ENCODE measurements around the gene AK5. TPM values are rescaled to one million over a fixed set of nuclear protein-coding genes. Genes with fewer than 3 reads are reported as not detected.
"Not testable (repeated sequence)": the region's sequence is repeated elsewhere in the genome, so short reads cannot be mapped to it uniquely, and the experiment has no call there.

AK5 gene
- polyA plus RNA-seq, 3 donors: 0.34 to 0.72 (median 0.48) TPM

DNA sequence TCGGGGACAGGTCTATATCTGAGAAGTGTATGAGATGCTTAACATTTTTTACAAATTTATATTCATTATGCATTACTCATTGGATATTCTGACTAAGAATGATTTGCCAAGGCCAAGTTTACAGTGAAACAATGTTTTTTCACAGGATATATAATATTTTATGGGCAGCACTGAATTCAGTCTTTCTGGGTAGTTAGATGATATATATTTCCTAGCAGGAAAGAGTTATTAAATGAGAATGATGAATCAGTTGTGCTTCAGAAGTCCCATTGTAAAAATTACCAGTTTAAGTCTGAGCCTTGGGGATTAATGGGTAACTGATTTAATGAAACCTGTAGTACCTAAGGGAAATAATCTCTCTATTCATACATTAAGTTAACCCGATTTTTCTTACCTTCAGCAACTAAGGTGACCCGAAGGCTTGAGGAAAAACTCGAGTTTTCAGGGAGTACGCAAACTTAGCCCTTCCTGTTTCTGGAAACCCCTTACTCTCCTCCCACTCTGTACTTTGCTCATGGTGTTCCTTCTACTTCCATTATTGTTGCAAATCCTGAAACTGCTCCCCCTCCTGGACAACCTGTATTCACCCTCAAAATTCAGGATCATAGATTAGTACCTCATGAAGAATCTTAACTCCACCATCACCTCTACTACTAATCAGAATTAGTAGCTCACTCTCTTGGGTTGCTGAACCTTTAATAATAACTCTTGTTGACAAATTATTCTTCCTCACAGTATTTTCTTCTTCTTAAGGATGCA, 135.1 kb downstream of the AK5 start:
- H3K36me3 Mint-ChIP-seq: peaks cover 11% of the 10 kb centered on the region in 2 donors
- Histone ChIP-seq H4K20me1 (ENCODE audit: insufficient read depth, low read length) (no peaks in the 10 kb centered on the region), H3K4me1 (ENCODE audit: control insufficient read depth in 1 of 2, insufficient read depth in 2 of 2, low read length in 2 of 2) (peaks cover 55 to 71% of the 10 kb centered on the region in 2 donors), H3K27me3 (ENCODE audit: control insufficient read depth in 2 of 2, insufficient read depth in 2 of 2, low read length in 2 of 2) (no peaks in the 10 kb centered on the region), H3K9ac (ENCODE audit: insufficient read depth, low read length, poor library complexity, severe bottlenecking) (no peak overlapping the region), H2AFZ (ENCODE audit: insufficient read depth, low read depth, low read length, poor library complexity, severe bottlenecking) (no peak overlapping the region), H3K36me3 (replicated peaks in 1 of 2; ENCODE audit: control insufficient read depth in 1 of 2, insufficient read depth in 2 of 2, low read length in 2 of 2) (no peaks in the 10 kb centered on the region), H3K79me2 (ENCODE audit: insufficient read depth, low read length) (peaks cover 3% of the 10 kb centered on the region), H3K9me3 (replicated peaks in 1 of 2; ENCODE audit: control insufficient read depth in 1 of 2, insufficient read depth in 1 of 2, low read length in 2 of 2) (peaks cover 4 to 5% of the 10 kb centered on the region in 2 donors), H3K27ac (ENCODE audit: low read depth in 1 of 2, low read length in 2 of 2) (peak overlapping the region in 1 of 2 donors; percentile 12), H3K4me3 (replicated peaks in 1 of 3; ENCODE audit: low read depth in 2 of 3, low read length in 3 of 3) (no peak overlapping the region), H3K4me2 (replicated peaks; ENCODE audit: extremely low read depth, low read length, poor library complexity, severe bottlenecking) (no peak overlapping the region)
- WGBS (ENCODE audit: insufficient coverage): 100% methylated on average over 3 of the region's 5 CpGs
- H3K27me3 Mint-ChIP-seq (ENCODE audit: low read depth in 3 of 3): peaks cover 4 to 9% (median 4%) of the 10 kb centered on the region in 3 donors
- no peak for DNase-seq
- TF ChIP-seq, protein P1, sequence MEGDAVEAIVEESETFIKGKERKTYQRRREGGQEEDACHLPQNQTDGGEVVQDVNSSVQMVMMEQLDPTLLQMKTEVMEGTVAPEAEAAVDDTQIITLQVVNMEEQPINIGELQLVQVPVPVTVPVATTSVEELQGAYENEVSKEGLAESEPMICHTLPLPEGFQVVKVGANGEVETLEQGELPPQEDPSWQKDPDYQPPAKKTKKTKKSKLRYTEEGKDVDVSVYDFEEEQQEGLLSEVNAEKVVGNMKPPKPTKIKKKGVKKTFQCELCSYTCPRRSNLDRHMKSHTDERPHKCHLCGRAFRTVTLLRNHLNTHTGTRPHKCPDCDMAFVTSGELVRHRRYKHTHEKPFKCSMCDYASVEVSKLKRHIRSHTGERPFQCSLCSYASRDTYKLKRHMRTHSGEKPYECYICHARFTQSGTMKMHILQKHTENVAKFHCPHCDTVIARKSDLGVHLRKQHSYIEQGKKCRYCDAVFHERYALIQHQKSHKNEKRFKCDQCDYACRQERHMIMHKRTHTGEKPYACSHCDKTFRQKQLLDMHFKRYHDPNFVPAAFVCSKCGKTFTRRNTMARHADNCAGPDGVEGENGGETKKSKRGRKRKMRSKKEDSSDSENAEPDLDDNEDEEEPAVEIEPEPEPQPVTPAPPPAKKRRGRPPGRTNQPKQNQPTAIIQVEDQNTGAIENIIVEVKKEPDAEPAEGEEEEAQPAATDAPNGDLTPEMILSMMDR (IDR thresholded peaks at IDR 0.05): peak; percentile 12
- peak overlapping the region in 1 of 7 donors; percentile 14 for H3K27ac Mint-ChIP-seq
- H3K4me1 Mint-ChIP-seq: peaks cover 78% of the 10 kb centered on the region
- H3K4me3 Mint-ChIP-seq: no peak overlapping the region
- H3K9me3 Mint-ChIP-seq: peaks cover 7 to 19% (median 11%) of the 10 kb centered on the region in 7 donors
- intact Hi-C loops (cut with micrococcal nuclease): no loop called here

DNA sequence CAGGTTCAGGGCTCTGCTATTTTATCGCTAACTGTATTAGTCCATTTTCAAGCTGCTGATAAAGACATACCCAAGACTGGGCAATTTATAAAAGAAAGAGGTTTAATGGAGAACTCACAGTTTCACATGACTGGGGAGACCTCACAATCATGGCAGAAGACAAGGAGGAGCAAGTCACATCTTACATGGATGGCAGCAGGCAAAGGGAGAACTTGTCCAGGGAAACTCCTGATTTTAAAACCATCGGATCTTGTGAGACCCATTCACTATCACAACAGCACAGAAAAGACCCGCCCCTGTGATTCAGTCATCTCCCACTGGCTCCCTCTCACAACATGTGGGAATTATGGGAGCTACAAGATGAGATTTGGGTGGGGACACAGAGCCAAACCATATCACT, 136.2 kb downstream of the AK5 start:
- H3K79me2 ChIP-seq (ENCODE audit: insufficient read depth, low read length); H3K9me3 ChIP-seq (replicated peaks in 1 of 2; ENCODE audit: control insufficient read depth in 1 of 2, insufficient read depth in 1 of 2, low read length in 2 of 2); H4K20me1 ChIP-seq (ENCODE audit: insufficient read depth, low read length); H3K27ac ChIP-seq (ENCODE audit: low read depth in 1 of 2, low read length in 2 of 2); H3K27me3 ChIP-seq (ENCODE audit: control insufficient read depth in 2 of 2, insufficient read depth in 2 of 2, low read length in 2 of 2); H3K9ac ChIP-seq (ENCODE audit: insufficient read depth, low read length, poor library complexity, severe bottlenecking); H3K36me3 ChIP-seq (replicated peaks in 1 of 2; ENCODE audit: control insufficient read depth in 1 of 2, insufficient read depth in 2 of 2, low read length in 2 of 2); H3K4me3 ChIP-seq (replicated peaks in 1 of 3; ENCODE audit: low read depth in 2 of 3, low read length in 3 of 3); DNase-seq; H3K4me3 Mint-ChIP-seq; H2AFZ ChIP-seq (ENCODE audit: insufficient read depth, low read depth, low read length, poor library complexity, severe bottlenecking); H3K27me3 Mint-ChIP-seq (ENCODE audit: low read depth in 3 of 3); intact Hi-C loops (cut with micrococcal nuclease); H3K4me2 ChIP-seq (replicated peaks; ENCODE audit: extremely low read depth, low read length, poor library complexity, severe bottlenecking): not testable (repeated sequence)
- peaks cover 71% of the 10 kb centered on the region for H3K4me1 Mint-ChIP-seq
- peaks cover 44 to 59% of the 10 kb centered on the region in 2 donors for H3K4me1 ChIP-seq (ENCODE audit: control insufficient read depth in 1 of 2, insufficient read depth in 2 of 2, low read length in 2 of 2)
- peaks cover 7 to 16% (median 10%) of the 10 kb centered on the region in 7 donors for H3K9me3 Mint-ChIP-seq
- peaks cover 11 to 15% of the 10 kb centered on the region in 2 donors for H3K36me3 Mint-ChIP-seq
- no CpG with 5 or more reads among the region's 3 CpGs for WGBS (ENCODE audit: insufficient coverage)
- peak overlapping the region in 2 of 7 donors; percentile 11 to 49 for H3K27ac Mint-ChIP-seq
